K562 (cell line): Measurements from ENCODE around the gene ATF4. TPM values are rescaled to one million over a fixed set of nuclear protein-coding genes. Genes with fewer than 3 reads are reported as not detected.

Experiments
- ARID3A ChIP-seq: IDR thresholded peaks from 2 replicates; pipeline ENCODE4 v1.6.1; 2012; ENCODE audit warnings: low read depth, low read length, improper control_type of control experiment, borderline replicate concordance
- CREM ChIP-seq: IDR thresholded peaks from 2 replicates; pipeline ENCODE4 v1.6.1; 2014; ENCODE audit warnings: antibody characterized with exemption, low read depth
- ERF ChIP-seq: fragments of 450-650 bp; formaldehyde crosslinking; IDR thresholded peaks from 2 replicates; pipeline ENCODE4 v1.4.0; 2020; ENCODE audit warnings: mild to moderate bottlenecking, mixed read lengths
- ESRRB ChIP-seq: fragments of 250-450 bp; sonication (Bioruptor Pico); IDR thresholded peaks from 2 replicates; pipeline ENCODE4 v1.5.0; 2020; ENCODE audit warnings: mild to moderate bottlenecking, moderate library complexity, borderline replicate concordance
- ETV6 ChIP-seq, 3 experiments: fragments of 150-350 bp in 1 of 3; sonication (generic) in 1 of 3; formaldehyde crosslinking in 1 of 3; IDR thresholded peaks; 2 replicates each; pipeline versions ENCODE4 v1.6.1 to v1.8.0; 2014 to 2022; ENCODE audit warnings: borderline replicate concordance in 2 of 3, low read depth in 2 of 3, antibody characterized with exemption in 1 of 3, low read length in 1 of 3, mild to moderate bottlenecking in 1 of 3, missing genetic modification reagents in 1 of 3
- FOXA1 ChIP-seq: fragments of 450-650 bp; IDR thresholded peaks from 2 replicates; pipeline ENCODE4 v1.6.1; 2016; ENCODE audit warnings: mild to moderate bottlenecking, borderline replicate concordance
- HOXB6 ChIP-seq: fragments of 250-450 bp; sonication (Bioruptor Pico); IDR thresholded peaks from 2 replicates; pipeline ENCODE4 v1.5.1; 2022; ENCODE audit warnings: mild to moderate bottlenecking, borderline replicate concordance
- JUND ChIP-seq, 2 experiments: IDR thresholded peaks; 2 replicates in 1 of 2; 3 replicates in 1 of 2; pipeline ENCODE4 v1.6.1; 2011; ENCODE audit warnings: borderline replicate concordance in 2 of 2, low read depth in 2 of 2, low read length in 2 of 2, improper control_type of control experiment in 1 of 2, missing biosample characterization in 1 of 2, missing genetic modification characterization in 1 of 2, missing genetic modification reagents in 1 of 2
- KAT7 ChIP-seq: sonication (generic); formaldehyde crosslinking; IDR thresholded peaks from 2 replicates; pipeline ENCODE4 v1.8.0; 2022; ENCODE audit warnings: missing genetic modification reagents, mild to moderate bottlenecking, borderline replicate concordance
- KDM4B ChIP-seq, 2 experiments: fragments of 450-650 bp in 1 of 2; sonication (generic) in 1 of 2; IDR thresholded peaks; 2 replicates each; pipeline ENCODE4 v1.6.1; 2016 to 2017; ENCODE audit warnings: borderline replicate concordance in 2 of 2, antibody characterized with exemption in 1 of 2, low read depth in 1 of 2, mild to moderate bottlenecking in 1 of 2
- KLF10 ChIP-seq: fragments of 250-450 bp; sonication (Bioruptor Pico); IDR thresholded peaks from 2 replicates; pipeline ENCODE4 v1.6.1; 2021; ENCODE audit warnings: matching md5 sums
- POLR2AphosphoS2 ChIP-seq: IDR thresholded peaks from 2 replicates; pipeline ENCODE4 v1.6.1; 2012; ENCODE audit warnings: low read length, improper control_type of control experiment
- SAP30 ChIP-seq: fragments of 200-600 bp; sonication (generic); IDR thresholded peaks from 2 replicates; pipeline ENCODE4 v1.6.1; 2012; ENCODE audit warnings: borderline replicate concordance, low read depth, mild to moderate bottlenecking, moderate library complexity, low read length, control low read depth, inconsistent platforms; ENCODE audit not compliant: insufficient read depth, poor library complexity, severe bottlenecking
- SIN3A ChIP-seq, 2 experiments: fragments of 150-350 bp in 1 of 2; IDR thresholded peaks; 2 replicates each; pipeline ENCODE4 v1.6.1; 2011 to 2016; ENCODE audit warnings: borderline replicate concordance in 2 of 2, low read depth in 2 of 2, low read length in 2 of 2, mild to moderate bottlenecking in 2 of 2, moderate library complexity in 2 of 2; ENCODE audit not compliant: control insufficient read depth in 1 of 2
- SMARCC2 ChIP-seq: fragments of 450-650 bp; IDR thresholded peaks from 2 replicates; pipeline ENCODE4 v1.6.1; 2017; ENCODE audit warnings: antibody characterized with exemption, moderate library complexity, mild to moderate bottlenecking, low read depth
- TFAM ChIP-seq: fragments of 250-450 bp; sonication (Bioruptor Pico); conservative IDR thresholded peaks from 2 replicates; pipeline ENCODE4 v1.5.0; 2021; ENCODE audit warnings: mild to moderate bottlenecking, moderate library complexity
- ZNF354B ChIP-seq: fragments of 250-450 bp; sonication (Bioruptor Pico); IDR thresholded peaks from 2 replicates; pipeline ENCODE4 v1.4.0; 2020
- ZNF41 ChIP-seq: fragments of 250-450 bp; sonication (Bioruptor Pico); conservative IDR thresholded peaks from 2 replicates; pipeline ENCODE4 v1.4.0; 2020; ENCODE audit warnings: mild to moderate bottlenecking
- polyA plus RNA-seq, 8 experiments: library from polyadenylated mRNA; depleted of rRNA in 4 of 8; stranded (reverse) in 5 of 8; unstranded in 3 of 8; fragments of >200 nt; fragmentation: Nextera tagmentation in 2 of 8; fragmentation: Illumina TruSeq in 1 of 8; extraction: Ambion mirVana in 2 of 8; extraction: Trizol in 1 of 8; gene quantifications; 2 replicates each; pipeline versions ENCODE4 v1.2.1 to v1.2.3, GENCODE V29; 2011 to 2014; ENCODE audit warnings: inconsistent platforms in 1 of 8, missing spikeins in 1 of 8
- total RNA-seq, 7 experiments: library from RNA; depleted of rRNA in 6 of 7; stranded (reverse); fragments of >200 nt in 6 of 7; fragmentation: Illumina TruSeq in 2 of 7; extraction: Trizol in 2 of 7; gene quantifications; 2 replicates each; pipeline versions ENCODE4 v1.2.1 to v1.2.3, GENCODE V29; 2011 to 2021; ENCODE audit warnings: low replicate concordance in 1 of 7
- TF ChIP-seq, protein P1 (sequence below): fragments of 450-650 bp; formaldehyde crosslinking; IDR thresholded peaks from 2 replicates; pipeline ENCODE4 v1.4.0; 2020; ENCODE audit warnings: mild to moderate bottlenecking, moderate library complexity
- TF ChIP-seq, protein P2 (sequence below): fragments of 450-650 bp; formaldehyde crosslinking; IDR thresholded peaks from 2 replicates; pipeline ENCODE4 v1.4.0; 2022; ENCODE audit warnings: missing genetic modification characterization

ATF4 gene
- total and polyA plus RNA-seq, 9 of the 15 experiments (the other 6 are each of a cell fraction or from before 2014, with no cell fraction given): 93.1 to 723 (median 355) TPM

GRCh38 chr22:39522567-39523300 is 2.4 kb downstream of the ATF4 start (continued):
- TF ChIP-seq, protein P1, sequence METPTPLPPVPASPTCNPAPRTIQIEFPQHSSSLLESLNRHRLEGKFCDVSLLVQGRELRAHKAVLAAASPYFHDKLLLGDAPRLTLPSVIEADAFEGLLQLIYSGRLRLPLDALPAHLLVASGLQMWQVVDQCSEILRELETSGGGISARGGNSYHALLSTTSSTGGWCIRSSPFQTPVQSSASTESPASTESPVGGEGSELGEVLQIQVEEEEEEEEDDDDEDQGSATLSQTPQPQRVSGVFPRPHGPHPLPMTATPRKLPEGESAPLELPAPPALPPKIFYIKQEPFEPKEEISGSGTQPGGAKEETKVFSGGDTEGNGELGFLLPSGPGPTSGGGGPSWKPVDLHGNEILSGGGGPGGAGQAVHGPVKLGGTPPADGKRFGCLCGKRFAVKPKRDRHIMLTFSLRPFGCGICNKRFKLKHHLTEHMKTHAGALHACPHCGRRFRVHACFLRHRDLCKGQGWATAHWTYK: 0 out of 2 replicates have a peak, but pooled peaks have one; percentile 37
- TF ChIP-seq TFAM (no peak), KAT7 (CRISPR knock-in tag) (peak; percentile 35; the same call in 1 of the 2 replicates), ESRRB (peak; percentile 64; the same call in 1 of the 2 replicates), ZNF41 (CRISPR knock-in tag) (peak; percentile 57), POLR2AphosphoS2 (peak; percentile 97), CREM (0 out of 2 replicates have a peak, but pooled peaks have one; percentile 4), SMARCC2 (no peak), SIN3A (IDR thresholded peaks at IDR 0.05; ENCODE audit: borderline replicate concordance in 2 of 2, control insufficient read depth in 1 of 2, low read depth in 2 of 2, low read length in 2 of 2) (peak in 1 of 2 experiments; percentile 73; a peak in 1 of 4 replicates), KDM4B (IDR thresholded peaks at IDR 0.05; ENCODE audit: borderline replicate concordance in 2 of 2, low read depth in 1 of 2) (no peak), KLF10 (0 out of 2 replicates have a peak, but pooled peaks have one; percentile 10), ZNF354B (no peak), JUND (IDR thresholded peaks at IDR 0.05; ENCODE audit: borderline replicate concordance, low read depth, low read length) (0 out of 2 replicates have a peak, but pooled peaks have one; percentile 3), JUND (tag; IDR thresholded peaks at IDR 0.05; ENCODE audit: borderline replicate concordance, low read depth, low read length) (no peak), ETV6 (IDR thresholded peaks at IDR 0.05; ENCODE audit: borderline replicate concordance in 1 of 2, low read depth in 2 of 2, low read length in 1 of 2) (no peak), ETV6 (CRISPR knock-in tag; IDR thresholded peaks at IDR 0.05; ENCODE audit: borderline replicate concordance) (0 out of 2 replicates have a peak, but pooled peaks have one; percentile 31), ERF (CRISPR knock-in tag) (peak; percentile 93), ARID3A (no peak), FOXA1 (no peak), SAP30 (no peak), HOXB6 (CRISPR knock-in tag) (0 out of 2 replicates have a peak, but pooled peaks have one; percentile 34)
- TF ChIP-seq, protein P2, sequence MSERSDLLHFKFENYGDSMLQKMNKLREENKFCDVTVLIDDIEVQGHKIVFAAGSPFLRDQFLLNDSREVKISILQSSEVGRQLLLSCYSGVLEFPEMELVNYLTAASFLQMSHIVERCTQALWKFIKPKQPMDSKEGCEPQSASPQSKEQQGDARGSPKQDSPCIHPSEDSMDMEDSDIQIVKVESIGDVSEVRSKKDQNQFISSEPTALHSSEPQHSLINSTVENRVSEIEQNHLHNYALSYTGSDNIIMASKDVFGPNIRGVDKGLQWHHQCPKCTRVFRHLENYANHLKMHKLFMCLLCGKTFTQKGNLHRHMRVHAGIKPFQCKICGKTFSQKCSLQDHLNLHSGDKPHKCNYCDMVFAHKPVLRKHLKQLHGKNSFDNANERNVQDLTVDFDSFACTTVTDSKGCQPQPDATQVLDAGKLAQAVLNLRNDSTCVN (CRISPR knock-in tag): peak; percentile 64; the same call in 1 of the 2 replicates
- TF ChIP-seq, all 486 proteins: peak for 74
